ENCODE measurements around the gene PLEKHA5.

Gene PLEKHA5

GRCh38 chr12:19142499-19142898 is 13.0 kb downstream of the PLEKHA5 start:
- Mint-ChIP-seq H3K4me3 (no peak overlapping the region), H3K36me3 (ENCODE audit: low read depth) (no peaks in the 10 kb centered on the region), H3K9me3 (no peaks in the 10 kb centered on the region), H3K27ac (no peak overlapping the region), H3K4me1 (ENCODE audit: low read depth) (no peaks in the 10 kb centered on the region), H3K27me3 (no peaks in the 10 kb centered on the region)
- intact Hi-C loops (cut with micrococcal nuclease): no loop called here

- Mint-ChIP-seq H3K27me3 (no peaks in the 10 kb centered on the region), H3K4me3 (no peak overlapping the region), H3K9me3 (no peaks in the 10 kb centered on the region), H3K4me1 (ENCODE audit: low read depth) (peaks cover 5% of the 10 kb centered on the region), H3K27ac (no peak overlapping the region), H3K36me3 (ENCODE audit: low read depth) (no peaks in the 10 kb centered on the region)
- intact Hi-C loops (cut with micrococcal nuclease): no loop called here
These were observed 14.8 kb downstream of the PLEKHA5 start for GRCh38 chr12:19144287-19144686.

GRCh38 chr12:19144985-19145384 is 15.5 kb downstream of the PLEKHA5 start:
- Mint-ChIP-seq H3K4me1 (ENCODE audit: low read depth) (peaks cover 5% of the 10 kb centered on the region), H3K36me3 (ENCODE audit: low read depth) (no peaks in the 10 kb centered on the region), H3K27me3 (no peaks in the 10 kb centered on the region), H3K27ac (no peak overlapping the region), H3K4me3 (no peak overlapping the region), H3K9me3 (no peaks in the 10 kb centered on the region)
- intact Hi-C loops (cut with micrococcal nuclease): no loop called here

DNA sequence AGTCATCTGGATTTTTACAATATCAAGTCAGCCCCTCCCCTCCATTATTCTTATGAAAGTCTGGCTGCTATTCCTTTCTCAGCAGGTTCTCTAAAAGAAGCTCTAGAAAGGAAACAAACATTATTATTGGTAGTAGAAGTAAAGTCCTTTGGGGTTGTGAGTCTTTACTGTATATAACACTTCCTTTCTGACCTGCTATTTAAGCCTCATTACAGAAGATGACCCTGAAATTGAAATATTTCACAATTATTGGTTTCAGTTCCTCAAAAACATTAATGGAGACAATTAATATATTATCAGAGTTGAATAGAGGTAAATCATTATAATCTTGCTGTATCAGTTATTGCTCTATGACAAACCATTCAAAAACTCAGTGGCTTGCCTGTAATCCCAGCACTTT is 19.3 kb downstream of the PLEKHA5 start:
- Mint-ChIP-seq H3K36me3 (ENCODE audit: low read depth) (no peaks in the 10 kb centered on the region), H3K27me3 (no peaks in the 10 kb centered on the region), H3K27ac (no peak overlapping the region), H3K4me1 (ENCODE audit: low read depth) (peaks cover 13% of the 10 kb centered on the region), H3K9me3 (no peaks in the 10 kb centered on the region), H3K4me3 (no peak overlapping the region)
- intact Hi-C loops (cut with micrococcal nuclease): no loop called here

GRCh38 chr12:19150273-19150900 is 20.9 kb downstream of the PLEKHA5 start:
- Mint-ChIP-seq H3K27me3 (no peaks in the 10 kb centered on the region), H3K9me3 (no peaks in the 10 kb centered on the region), H3K4me1 (ENCODE audit: low read depth) (peaks cover 13% of the 10 kb centered on the region), H3K36me3 (ENCODE audit: low read depth) (no peaks in the 10 kb centered on the region), H3K27ac (no peak overlapping the region), H3K4me3 (no peak overlapping the region)
- intact Hi-C loops (cut with micrococcal nuclease): no loop called here

DNA sequence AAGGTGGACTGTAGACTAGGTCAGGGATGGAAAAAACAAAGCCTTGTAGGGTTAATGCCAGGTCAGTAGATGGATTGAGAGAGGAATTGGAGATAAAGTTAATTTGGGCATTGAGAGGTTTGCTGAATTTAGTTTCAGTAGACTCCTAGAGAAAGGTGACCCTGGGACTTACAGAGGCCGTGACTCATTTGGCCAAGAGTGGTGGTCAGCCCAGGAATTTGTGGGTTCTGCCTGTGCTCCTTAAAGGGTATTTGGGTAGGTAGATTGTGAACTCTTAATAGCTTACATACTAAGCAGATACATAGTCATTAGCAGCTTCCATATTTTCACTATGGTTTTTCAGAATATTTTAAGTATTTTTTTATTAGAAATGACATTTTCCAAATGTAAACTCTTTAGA is 21.8 kb downstream of the PLEKHA5 start:
- H3K27ac Mint-ChIP-seq: no peak overlapping the region
- no peaks in the 10 kb centered on the region for H3K27me3 Mint-ChIP-seq
- peaks cover 13% of the 10 kb centered on the region for H3K4me1 Mint-ChIP-seq (ENCODE audit: low read depth)
- no peaks in the 10 kb centered on the region for H3K36me3 Mint-ChIP-seq (ENCODE audit: low read depth)
- no peaks in the 10 kb centered on the region for H3K9me3 Mint-ChIP-seq
- H3K4me3 Mint-ChIP-seq: no peak overlapping the region
- intact Hi-C loops (cut with micrococcal nuclease): no loop called here

DNA sequence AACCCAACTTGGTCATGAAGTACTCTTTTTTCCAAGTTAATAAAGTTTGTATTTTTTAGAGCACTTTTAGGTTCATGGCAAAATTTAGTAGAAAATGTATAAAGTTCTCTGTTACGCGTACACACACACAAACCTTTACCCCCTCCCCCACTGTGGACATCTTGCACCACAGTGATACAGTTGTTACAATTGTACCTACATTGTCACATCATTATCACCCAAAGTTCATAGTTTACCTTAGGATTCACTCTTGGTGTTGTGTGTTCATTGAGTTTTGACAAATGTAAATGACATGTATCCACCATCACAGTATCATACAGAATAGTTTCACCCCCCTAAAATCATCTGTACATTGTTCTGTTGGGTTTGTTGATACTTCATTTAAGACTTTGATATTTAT is 23.9 kb downstream of the PLEKHA5 start:
- Mint-ChIP-seq H3K4me1 (ENCODE audit: low read depth) (peaks cover 9% of the 10 kb centered on the region), H3K9me3 (no peaks in the 10 kb centered on the region), H3K4me3 (no peak overlapping the region), H3K36me3 (ENCODE audit: low read depth) (no peaks in the 10 kb centered on the region), H3K27me3 (no peaks in the 10 kb centered on the region), H3K27ac (no peak overlapping the region)
- intact Hi-C loops (cut with micrococcal nuclease): no loop called here

DNA sequence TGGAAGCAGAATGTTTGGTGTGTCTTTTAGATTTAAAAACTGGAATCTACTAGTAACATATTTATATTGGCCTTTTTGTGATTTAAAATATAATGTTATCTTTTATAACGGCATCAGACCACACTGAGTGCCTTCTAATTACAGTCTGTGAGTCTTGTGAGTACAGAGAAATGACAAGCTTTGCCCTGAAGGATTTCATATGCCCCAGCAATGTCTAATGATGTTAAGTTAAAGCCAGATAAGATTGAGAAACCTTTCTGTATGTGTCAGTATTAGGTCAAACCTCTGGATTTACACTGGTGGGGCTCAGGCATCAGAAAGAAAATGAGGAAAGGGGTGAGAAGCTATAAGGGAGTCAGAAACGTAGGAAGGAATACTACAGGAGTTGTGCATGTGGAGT is 25.2 kb downstream of the PLEKHA5 start:
- Mint-ChIP-seq H3K9me3 (no peaks in the 10 kb centered on the region), H3K4me3 (no peak overlapping the region), H3K4me1 (ENCODE audit: low read depth) (peaks cover 8% of the 10 kb centered on the region), H3K27ac (no peak overlapping the region), H3K27me3 (no peaks in the 10 kb centered on the region), H3K36me3 (ENCODE audit: low read depth) (no peaks in the 10 kb centered on the region)
- intact Hi-C loops (cut with micrococcal nuclease): no loop called here

- Mint-ChIP-seq H3K4me3 (no peak overlapping the region), H3K9me3 (no peaks in the 10 kb centered on the region), H3K27ac (no peak overlapping the region), H3K4me1 (ENCODE audit: low read depth) (peaks cover under 1% of the 10 kb centered on the region), H3K36me3 (ENCODE audit: low read depth) (no peaks in the 10 kb centered on the region), H3K27me3 (no peaks in the 10 kb centered on the region)
- intact Hi-C loops (cut with micrococcal nuclease): no loop called here
These were observed 26.6 kb downstream of the PLEKHA5 start for GRCh38 chr12:19155981-19156734.

DNA sequence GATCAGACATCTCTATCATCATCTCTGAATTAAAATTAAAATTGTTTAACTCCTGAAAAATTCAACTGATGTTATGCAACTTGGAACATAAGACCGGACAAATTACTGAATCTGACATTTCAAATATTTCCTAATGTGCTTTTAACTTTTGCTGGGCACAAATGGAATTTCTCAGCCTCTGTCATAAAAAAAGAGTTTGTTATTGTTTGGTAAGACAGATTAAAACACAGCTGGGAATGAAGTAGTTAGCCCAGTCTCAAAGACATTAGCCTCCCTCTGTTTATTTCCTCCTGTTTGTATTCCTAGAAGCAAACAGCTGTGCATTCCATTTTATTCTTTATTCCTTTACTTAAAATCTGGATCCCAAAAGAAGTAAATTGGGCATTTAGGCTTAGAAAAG is 29.4 kb downstream of the PLEKHA5 start:
- Mint-ChIP-seq H3K27me3 (no peaks in the 10 kb centered on the region), H3K36me3 (ENCODE audit: low read depth) (no peaks in the 10 kb centered on the region), H3K9me3 (no peaks in the 10 kb centered on the region), H3K4me1 (ENCODE audit: low read depth) (no peaks in the 10 kb centered on the region), H3K27ac (no peak overlapping the region), H3K4me3 (no peak overlapping the region)
- intact Hi-C loops (cut with micrococcal nuclease): no loop called here

DNA sequence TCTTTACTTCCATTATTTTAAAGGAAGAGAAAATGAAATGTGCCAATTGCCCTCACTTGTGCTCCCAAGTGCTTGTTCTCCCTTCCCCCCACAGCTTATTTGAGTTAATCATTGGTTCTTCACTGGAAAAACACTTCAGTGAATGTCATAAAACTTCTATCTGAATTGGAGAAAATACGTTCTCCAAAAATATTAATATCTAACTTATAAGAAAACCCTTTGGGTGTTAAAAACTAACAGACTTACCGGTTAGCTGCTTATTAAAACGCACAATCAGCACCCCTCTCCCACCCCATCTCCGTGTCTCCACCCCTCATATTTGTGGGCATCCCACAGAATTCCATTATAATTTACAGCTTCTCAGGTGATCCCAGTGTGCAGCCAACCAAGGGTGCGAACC is 31.7 kb downstream of the PLEKHA5 start:
- H3K4me1 Mint-ChIP-seq (ENCODE audit: low read depth): no peaks in the 10 kb centered on the region
- no peak overlapping the region for H3K4me3 Mint-ChIP-seq
- H3K27ac Mint-ChIP-seq: no peak overlapping the region
- no peaks in the 10 kb centered on the region for H3K9me3 Mint-ChIP-seq
- intact Hi-C loops (cut with micrococcal nuclease): no loop called here
- no peaks in the 10 kb centered on the region for H3K36me3 Mint-ChIP-seq (ENCODE audit: low read depth)
- H3K27me3 Mint-ChIP-seq: no peaks in the 10 kb centered on the region

GRCh38 chr12:19165451-19165850 is 35.9 kb downstream of the PLEKHA5 start:
- H3K4me1 Mint-ChIP-seq (ENCODE audit: low read depth): no peaks in the 10 kb centered on the region
- H3K4me3 Mint-ChIP-seq: no peak overlapping the region
- no peaks in the 10 kb centered on the region for H3K27me3 Mint-ChIP-seq
- H3K9me3 Mint-ChIP-seq: no peaks in the 10 kb centered on the region
- no peaks in the 10 kb centered on the region for H3K36me3 Mint-ChIP-seq (ENCODE audit: low read depth)
- intact Hi-C loops (cut with micrococcal nuclease): no loop called here
- no peak overlapping the region for H3K27ac Mint-ChIP-seq

GRCh38 chr12:19166387-19166786 is 36.9 kb downstream of the PLEKHA5 start:
- Mint-ChIP-seq H3K4me1 (ENCODE audit: low read depth) (no peaks in the 10 kb centered on the region), H3K9me3 (no peaks in the 10 kb centered on the region), H3K27ac (no peak overlapping the region), H3K36me3 (ENCODE audit: low read depth) (no peaks in the 10 kb centered on the region), H3K4me3 (no peak overlapping the region), H3K27me3 (no peaks in the 10 kb centered on the region)
- intact Hi-C loops (cut with micrococcal nuclease): no loop called here

- H3K9me3 Mint-ChIP-seq: no peaks in the 10 kb centered on the region
- no peaks in the 10 kb centered on the region for H3K4me1 Mint-ChIP-seq (ENCODE audit: low read depth)
- intact Hi-C loops (cut with micrococcal nuclease): no loop called here
- H3K27me3 Mint-ChIP-seq: no peaks in the 10 kb centered on the region
- no peaks in the 10 kb centered on the region for H3K36me3 Mint-ChIP-seq (ENCODE audit: low read depth)
- no peak overlapping the region for H3K27ac Mint-ChIP-seq
- H3K4me3 Mint-ChIP-seq: no peak overlapping the region
These were observed 37.4 kb downstream of the PLEKHA5 start for GRCh38 chr12:19166956-19167355.

- no peaks in the 10 kb centered on the region for H3K4me1 Mint-ChIP-seq (ENCODE audit: low read depth)
- no peak overlapping the region for H3K27ac Mint-ChIP-seq
- H3K9me3 Mint-ChIP-seq: no peaks in the 10 kb centered on the region
- no peaks in the 10 kb centered on the region for H3K27me3 Mint-ChIP-seq
- H3K4me3 Mint-ChIP-seq: no peak overlapping the region
- no peaks in the 10 kb centered on the region for H3K36me3 Mint-ChIP-seq (ENCODE audit: low read depth)
- intact Hi-C loops (cut with micrococcal nuclease): no loop called here
These were observed 38.2 kb downstream of the PLEKHA5 start for GRCh38 chr12:19167708-19168107.
